HepG2 (cell line): Measurements from ENCODE around the gene CBX5. TPM values are rescaled to one million over a fixed set of nuclear protein-coding genes. Genes with fewer than 3 reads are reported as not detected.
A peak's percentile ranks its signal among the peaks of the same experiment; 100 is the strongest.

Experiments
- BORCS8-MEF2B ChIP-seq: sonication (generic); formaldehyde crosslinking; IDR thresholded peaks from 2 replicates; pipeline ENCODE4 v1.8.0; 2022; ENCODE audit warnings: mild to moderate bottlenecking, missing genetic modification reagents
- BRD4 ChIP-seq: sonication (generic); formaldehyde crosslinking; IDR thresholded peaks from 2 replicates; pipeline ENCODE4 v1.4.0; 2020; ENCODE audit warnings: missing genetic modification reagents
- ESRRA ChIP-seq: sonication (generic); formaldehyde crosslinking; IDR thresholded peaks from 2 replicates; pipeline ENCODE4 v1.5.1; 2020; ENCODE audit warnings: mild to moderate bottlenecking, low read depth, missing genetic modification reagents
- HIC2 ChIP-seq: sonication (generic); formaldehyde crosslinking; IDR thresholded peaks from 2 replicates; pipeline ENCODE4 v1.9.0; 2022; ENCODE audit warnings: low read depth, missing genetic modification reagents
- HNRNPK ChIP-seq: fragments of 200-400 bp; formaldehyde crosslinking; IDR thresholded peaks from 2 replicates; pipeline ENCODE4 v1.6.1; 2018; ENCODE audit warnings: low read length, low read depth, moderate library complexity, mild to moderate bottlenecking; ENCODE audit not compliant: poor library complexity, severe bottlenecking
- JUND ChIP-seq: sonication (generic); formaldehyde crosslinking; IDR thresholded peaks from 2 replicates; pipeline ENCODE4 v1.8.0; 2022; ENCODE audit warnings: mild to moderate bottlenecking, missing genetic modification reagents
- MAX ChIP-seq: IDR thresholded peaks from 2 replicates; pipeline ENCODE4 v1.6.1; 2012; ENCODE audit warnings: inconsistent platforms
- MYPOP ChIP-seq: sonication (generic); formaldehyde crosslinking; IDR thresholded peaks from 2 replicates; pipeline ENCODE4 v1.8.1; 2023; ENCODE audit warnings: mild to moderate bottlenecking, moderate library complexity, missing genetic modification reagents
- NBN ChIP-seq: fragments of 450-650 bp; conservative IDR thresholded peaks from 2 replicates; pipeline ENCODE4 v1.6.1; 2017
- PRDM15 ChIP-seq: sonication (generic); formaldehyde crosslinking; IDR thresholded peaks from 2 replicates; pipeline ENCODE4 v1.4.0; 2020; ENCODE audit warnings: missing genetic modification reagents
- RAD21 ChIP-seq: fragments of 450-650 bp; formaldehyde crosslinking; IDR thresholded peaks from 2 replicates; pipeline ENCODE4 v1.5.0; 2020; ENCODE audit warnings: mild to moderate bottlenecking
- SNAPC5 ChIP-seq: sonication (generic); formaldehyde crosslinking; IDR thresholded peaks from 2 replicates; pipeline ENCODE4 v1.8.1; 2023; ENCODE audit warnings: mild to moderate bottlenecking, missing genetic modification reagents, borderline replicate concordance
- SRF ChIP-seq: IDR thresholded peaks from 2 replicates; pipeline ENCODE4 v1.6.1; 2011; ENCODE audit warnings: mild to moderate bottlenecking, low read depth, low read length, moderate library complexity
- STAT5B ChIP-seq: sonication (generic); formaldehyde crosslinking; IDR thresholded peaks from 2 replicates; pipeline ENCODE4 v1.4.0; 2020; ENCODE audit warnings: missing genetic modification reagents
- ZBTB21 ChIP-seq: sonication (generic); formaldehyde crosslinking; IDR thresholded peaks from 2 replicates; pipeline ENCODE4 v1.4.0; 2020; ENCODE audit warnings: missing genetic modification reagents
- ZEB1 ChIP-seq: IDR thresholded peaks from 2 replicates; pipeline ENCODE4 v1.6.1; 2012; ENCODE audit warnings: mild to moderate bottlenecking, low read depth, inconsistent platforms; ENCODE audit not compliant: insufficient replicate concordance
- ZFP36L2 ChIP-seq: sonication (generic); formaldehyde crosslinking; IDR thresholded peaks from 2 replicates; pipeline ENCODE4 v1.4.0; 2020; ENCODE audit warnings: missing genetic modification reagents
- ZFP90 ChIP-seq: sonication (generic); formaldehyde crosslinking; IDR thresholded peaks from 2 replicates; pipeline ENCODE4 v1.8.0; 2022; ENCODE audit warnings: missing genetic modification reagents, mild to moderate bottlenecking, inconsistent platforms, borderline replicate concordance
- ZNF274 ChIP-seq: sonication (generic); formaldehyde crosslinking; IDR thresholded peaks from 2 replicates; pipeline ENCODE4 v1.5.1; 2020; ENCODE audit warnings: mild to moderate bottlenecking, missing genetic modification reagents
- ZNF446 ChIP-seq: sonication (generic); formaldehyde crosslinking; IDR thresholded peaks from 2 replicates; pipeline ENCODE4 v1.5.0; 2020; ENCODE audit warnings: mild to moderate bottlenecking, missing genetic modification reagents
- ZNF563 ChIP-seq: sonication (generic); formaldehyde crosslinking; IDR thresholded peaks from 2 replicates; pipeline ENCODE4 v1.8.0; 2022; ENCODE audit warnings: mild to moderate bottlenecking, moderate library complexity, missing genetic modification reagents
- ZNF619 ChIP-seq: sonication (generic); formaldehyde crosslinking; IDR thresholded peaks from 2 replicates; pipeline ENCODE4 v1.4.0; 2020; ENCODE audit warnings: mild to moderate bottlenecking, missing genetic modification reagents
- ZNF672 ChIP-seq: sonication (generic); formaldehyde crosslinking; IDR thresholded peaks from 2 replicates; pipeline ENCODE4 v1.8.1; 2022; ENCODE audit warnings: missing genetic modification reagents
- ZNF678 ChIP-seq: sonication (generic); formaldehyde crosslinking; IDR thresholded peaks from 2 replicates; pipeline ENCODE4 v1.4.0; 2020; ENCODE audit warnings: mild to moderate bottlenecking, missing genetic modification reagents
- polyA plus RNA-seq, 8 experiments: library from polyadenylated mRNA; depleted of rRNA in 3 of 8; stranded (reverse) in 7 of 8; unstranded in 1 of 8; fragments of >200 nt; fragmentation: Illumina TruSeq in 4 of 8; extraction: Trizol in 4 of 8; gene quantifications; 2 replicates each; pipeline versions ENCODE4 v1.2.1 to v1.2.3, GENCODE V29; 2011 to 2016; ENCODE audit warnings: low read depth in 4 of 8, missing spikeins in 1 of 8, mixed read lengths in 1 of 8; ENCODE audit not compliant: insufficient read depth in 1 of 8
- total RNA-seq, 5 experiments: library from RNA; depleted of rRNA; stranded (reverse); fragments of >200 nt; fragmentation: Illumina TruSeq; extraction: Trizol; gene quantifications; 2 replicates each; pipeline ENCODE4 v1.2.3, GENCODE V29; 2016; ENCODE audit warnings: low read depth in 1 of 5

The CBX5 gene
- total and polyA plus RNA-seq, 2 of the 13 experiments (the other 11 are each of a cell fraction or from before 2014, with no cell fraction given): 16.0 to 22.2 TPM

GRCh38 chr12:54279632-54280467 is at the start of gene CBX5 (continued):
- no peak; the same call in none of the 2 replicates for TF ChIP-seq ESRRA (CRISPR knock-in tag)
- peak; percentile 53; the same call in 1 of the 2 replicates for TF ChIP-seq ZFP90 (CRISPR knock-in tag)
- TF ChIP-seq HNRNPK: no peak
- no peak for TF ChIP-seq ZNF446 (CRISPR knock-in tag)
- no peak for TF ChIP-seq SNAPC5 (CRISPR knock-in tag)
- TF ChIP-seq ZNF672 (CRISPR knock-in tag): no peak
- TF ChIP-seq MYPOP (CRISPR knock-in tag): peak; percentile 62; the same call in 1 of the 2 replicates
- no peak for TF ChIP-seq NBN
- TF ChIP-seq ZNF619 (CRISPR knock-in tag): peak; percentile 71
- no peak for TF ChIP-seq SRF
- TF ChIP-seq BRD4 (CRISPR knock-in tag): no peak
- TF ChIP-seq STAT5B: no peak
- no peak for TF ChIP-seq ZEB1
- TF ChIP-seq JUND (CRISPR knock-in tag): no peak
- TF ChIP-seq ZBTB21 (CRISPR knock-in tag): no peak
- no peak for TF ChIP-seq PRDM15
- no peak for TF ChIP-seq ZFP36L2 (CRISPR knock-in tag)
- TF ChIP-seq MAX: peak; percentile 97
- TF ChIP-seq ZNF563 (CRISPR knock-in tag): no peak; the same call in 1 of the 2 replicates
- TF ChIP-seq ZNF678: 0 out of 2 replicates have a peak, but pooled peaks have one; percentile 51
- peak; percentile 44; the same call in 1 of the 2 replicates for TF ChIP-seq BORCS8-MEF2B (CRISPR knock-in tag)
- no peak for TF ChIP-seq HIC2 (CRISPR knock-in tag)
- TF ChIP-seq ZNF274 (CRISPR knock-in tag): peak; percentile 51; the same call in 1 of the 2 replicates
- TF ChIP-seq RAD21: 0 out of 2 replicates have a peak, but pooled peaks have one; percentile 19
